Skeletal muscle satellite cell (primary cell): ENCODE data around the gene TOP3B.
A peak's percentile ranks its signal among the peaks of the same experiment; 100 is the strongest.
"Not testable (repeated sequence)": the region's sequence is repeated elsewhere in the genome, so short reads cannot be mapped to it uniquely, and the experiment has no call there.

Source experiments
- H3K27me3 ChIP-seq: 2 replicates; pipeline ENCODE4 v1.7.0; 2013; ENCODE audit warnings: low read length; ENCODE audit not compliant: control insufficient read depth, insufficient read depth
- H3K36me3 ChIP-seq: 2 replicates; pipeline ENCODE4 v1.7.0; 2013; ENCODE audit warnings: mild to moderate bottlenecking, control low read depth, low read length; ENCODE audit not compliant: insufficient read depth
- H3K4me1 ChIP-seq: 2 replicates; pipeline ENCODE4 v1.7.0; 2013; ENCODE audit warnings: low read length; ENCODE audit not compliant: control insufficient read depth, insufficient read depth
- H3K4me2 ChIP-seq: 2 replicates; pipeline ENCODE4 v1.7.0; 2013; ENCODE audit warnings: mild to moderate bottlenecking, low read length
- H3K4me3 ChIP-seq: 2 replicates; pipeline ENCODE4 v1.7.0; 2013; ENCODE audit warnings: low read length
- H3K9ac ChIP-seq: 2 replicates; pipeline ENCODE4 v1.7.0; 2013; ENCODE audit warnings: mild to moderate bottlenecking, low read depth, low read length, moderate library complexity
- H3K9me3 ChIP-seq: replicated peaks from 2 replicates; pipeline ENCODE4 v1.7.0; 2013; ENCODE audit warnings: mild to moderate bottlenecking, control low read depth, low read length

Gene TOP3B

DNA sequence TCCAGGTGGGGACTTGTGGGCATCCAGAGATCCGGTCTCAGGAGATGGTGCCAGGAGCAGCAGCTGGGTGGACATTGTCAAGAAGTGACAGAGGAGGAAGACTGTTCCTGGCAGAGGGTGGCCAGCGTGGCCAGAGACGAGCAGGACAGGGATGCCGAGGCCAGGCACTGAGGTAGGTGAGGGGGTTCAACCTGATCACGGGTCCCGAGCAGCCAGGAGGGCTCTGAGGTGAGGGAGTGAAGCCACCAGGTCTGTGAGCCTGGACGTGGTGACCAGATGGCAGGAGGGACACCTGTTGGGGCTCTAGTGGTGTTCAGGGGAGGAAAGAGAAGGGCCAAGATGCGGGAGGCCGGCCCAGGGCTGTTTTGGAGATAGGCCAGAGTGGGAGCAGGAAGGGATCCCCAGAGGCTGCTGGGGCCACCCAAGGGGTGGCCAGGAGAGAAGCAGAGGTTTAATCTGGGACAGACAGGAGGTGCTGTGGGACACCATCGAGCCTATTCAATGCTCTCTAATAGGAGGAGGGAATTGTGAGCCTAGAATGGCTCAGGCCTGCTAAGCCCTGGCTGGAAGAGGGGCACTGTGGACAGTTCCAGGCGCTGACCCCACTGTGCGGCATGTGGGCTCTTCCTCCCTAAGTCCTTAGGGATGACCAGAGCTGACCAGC lies 36.2 kb downstream of the TOP3B start:
- Histone ChIP-seq H3K36me3 (peaks cover 24% of the 10 kb centered on the region), H3K9ac (peak overlapping the region; percentile 59), H3K4me2 (no peak overlapping the region), H3K27me3 (no peaks in the 10 kb centered on the region), H3K4me1 (peaks cover 70% of the 10 kb centered on the region), H3K4me3 (no peak overlapping the region), H3K9me3 (no peaks in the 10 kb centered on the region)

DNA sequence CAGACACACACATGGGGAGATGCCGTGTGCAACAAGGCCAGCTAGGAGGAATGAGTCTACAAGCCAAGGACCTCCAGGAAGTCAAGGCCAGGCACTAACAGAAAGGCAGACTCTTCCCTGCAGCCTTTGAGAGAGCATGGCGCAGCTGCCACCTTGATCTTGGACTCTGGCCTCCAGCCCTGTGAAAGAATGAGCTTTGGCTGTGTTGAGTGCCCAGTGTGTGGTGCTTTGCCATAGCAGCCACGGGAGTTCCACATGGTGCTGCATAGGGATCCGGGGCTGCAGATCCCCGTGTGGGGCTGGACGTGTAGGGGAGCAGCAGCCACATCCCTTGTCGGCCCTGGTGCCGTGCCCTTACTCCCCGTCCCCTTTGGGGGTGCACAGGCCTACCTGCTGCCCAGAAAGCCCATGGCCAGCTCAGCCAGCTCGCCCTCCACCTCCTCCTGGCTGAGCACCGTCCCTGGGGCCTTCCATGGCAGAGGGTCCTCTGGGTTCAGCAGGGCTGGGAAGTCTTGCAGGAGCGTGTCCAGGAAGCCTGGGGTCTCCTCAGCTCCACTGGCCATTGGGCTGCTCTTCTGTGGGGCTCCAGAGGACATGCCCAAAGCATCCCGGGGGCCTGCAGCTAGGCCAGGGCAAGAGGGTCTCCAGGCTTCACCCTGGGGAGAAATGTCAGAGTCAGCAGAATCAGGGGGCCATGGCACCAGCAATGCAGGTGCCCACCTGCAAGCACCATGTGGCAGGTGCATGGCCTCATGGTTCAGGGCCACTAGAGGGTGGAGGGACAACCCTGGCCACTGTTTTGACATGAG lies 36.9 kb downstream of the TOP3B start:
- H3K4me2 ChIP-seq: no peak overlapping the region
- peaks cover 28% of the 10 kb centered on the region for H3K36me3 ChIP-seq
- H3K9ac ChIP-seq: no peak overlapping the region
- H3K9me3 ChIP-seq: no peaks in the 10 kb centered on the region
- peaks cover 77% of the 10 kb centered on the region for H3K4me1 ChIP-seq
- H3K4me3 ChIP-seq: no peak overlapping the region
- H3K27me3 ChIP-seq: no peaks in the 10 kb centered on the region

DNA sequence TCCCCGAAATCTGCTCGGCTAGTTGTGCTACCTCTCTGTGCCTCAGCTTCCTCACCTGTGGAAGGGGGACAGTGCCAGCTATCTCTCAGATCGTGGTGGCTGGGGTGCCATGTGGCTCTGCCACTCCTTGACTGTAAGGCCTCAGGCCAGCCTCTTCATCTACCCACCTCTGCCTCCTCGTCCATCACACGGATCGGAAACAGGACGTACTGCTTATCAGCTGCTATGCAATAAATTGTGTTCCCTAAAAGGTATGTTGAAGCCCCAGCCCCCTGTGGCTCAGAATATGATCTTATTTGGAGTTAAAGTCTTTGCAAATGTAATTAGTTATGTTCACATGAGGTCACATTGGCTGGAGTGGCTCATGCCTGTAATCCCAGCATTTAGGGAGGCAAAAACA lies 37.7 kb downstream of the TOP3B start:
- Histone ChIP-seq H3K9me3 (no peaks in the 10 kb centered on the region), H3K4me1 (peaks cover 81% of the 10 kb centered on the region), H3K36me3 (peaks cover 28% of the 10 kb centered on the region), H3K4me3 (no peak overlapping the region), H3K27me3 (no peaks in the 10 kb centered on the region), H3K9ac (no peak overlapping the region), H3K4me2 (no peak overlapping the region)

DNA sequence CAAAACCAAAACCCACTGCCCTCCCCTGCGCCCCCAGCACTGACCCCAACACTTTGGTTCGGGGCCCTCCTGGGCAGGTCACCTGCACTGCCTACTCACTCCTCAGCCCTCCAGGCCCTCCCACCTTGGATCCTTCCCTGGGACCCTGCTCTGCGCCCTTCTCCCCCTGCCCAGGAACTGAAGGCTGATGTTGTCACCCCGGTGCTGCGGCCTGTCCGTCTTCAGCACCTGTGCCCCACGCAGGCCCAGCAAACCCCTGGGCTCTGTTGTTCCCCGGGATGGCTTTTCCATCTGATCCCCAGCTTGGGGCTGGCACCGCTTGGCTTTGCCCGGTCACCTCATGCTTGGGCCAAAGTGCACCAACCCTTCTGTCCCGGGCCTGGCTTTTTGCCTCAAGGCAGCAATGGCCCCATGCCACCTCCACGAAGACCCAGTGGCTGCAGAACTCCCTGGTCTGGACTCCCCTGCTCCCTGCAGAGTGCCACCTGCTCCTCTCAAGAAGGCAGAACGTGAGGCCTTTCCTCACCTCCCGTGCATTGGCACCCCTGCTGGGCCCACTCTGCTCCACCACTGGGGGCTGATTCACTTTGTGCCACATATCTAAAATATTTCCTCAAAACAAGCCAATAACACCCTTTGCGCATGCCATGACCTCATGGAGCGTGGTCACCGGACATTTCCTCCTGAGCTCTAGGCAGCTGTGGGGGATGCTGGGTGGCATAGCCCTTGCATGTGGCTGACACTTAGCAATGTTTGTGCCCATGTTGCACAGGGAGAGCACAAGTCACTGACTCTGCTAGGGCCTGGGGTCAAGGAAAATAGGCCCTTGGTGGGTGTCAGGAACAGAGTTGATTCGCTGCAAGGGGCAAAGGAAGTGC lies 38.8 kb downstream of the TOP3B start:
- Histone ChIP-seq H3K9ac (no peak overlapping the region), H3K27me3 (no peaks in the 10 kb centered on the region), H3K4me2 (no peak overlapping the region), H3K4me1 (peaks cover 81% of the 10 kb centered on the region), H3K36me3 (peaks cover 34% of the 10 kb centered on the region), H3K4me3 (no peak overlapping the region), H3K9me3 (no peaks in the 10 kb centered on the region)

DNA sequence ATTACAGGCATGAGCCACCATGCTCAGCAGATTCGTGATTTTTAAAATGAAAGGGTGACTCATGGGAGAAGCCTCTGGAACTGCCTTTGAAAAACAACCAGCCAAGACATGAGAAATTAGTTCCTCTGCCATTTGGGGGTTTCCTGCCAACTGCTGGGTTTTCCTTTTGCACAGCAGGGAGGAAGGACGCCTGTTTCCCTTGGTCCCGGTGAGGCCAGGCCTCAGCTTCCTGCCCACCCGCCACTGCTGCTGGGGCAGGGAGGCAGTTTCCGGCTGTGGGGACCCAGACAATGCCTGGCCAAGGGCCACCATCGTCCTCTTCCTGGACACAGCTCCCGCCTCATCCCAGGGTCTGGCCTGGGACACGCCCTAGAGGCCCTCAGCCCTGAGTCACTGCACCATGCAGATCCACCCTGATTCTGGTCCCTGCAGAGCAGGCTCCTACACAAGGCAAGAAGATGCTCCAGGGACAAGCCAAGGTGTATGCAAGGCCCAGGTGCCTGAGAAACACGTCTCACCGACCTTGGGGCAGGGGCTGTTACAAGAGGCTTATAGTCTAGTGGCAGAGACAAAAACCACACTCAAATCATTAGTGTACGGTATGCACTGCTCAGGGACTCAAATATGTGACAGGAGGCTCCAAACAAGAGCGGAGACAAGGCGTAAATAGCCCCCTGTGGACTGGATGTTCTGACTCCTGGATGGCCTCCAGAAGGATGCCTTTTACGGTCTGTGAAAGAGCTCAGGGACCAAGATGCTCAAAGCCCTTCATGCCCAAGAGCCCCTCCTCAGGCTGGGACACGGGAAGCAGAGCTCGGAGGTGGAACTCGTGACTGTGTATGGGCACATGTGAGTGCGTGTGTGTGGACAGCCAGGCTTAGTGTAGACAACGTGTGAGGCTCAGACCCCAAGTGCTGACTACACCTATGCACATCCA lies 39.9 kb downstream of the TOP3B start:
- no peaks in the 10 kb centered on the region for H3K27me3 ChIP-seq
- peaks cover 80% of the 10 kb centered on the region for H3K4me1 ChIP-seq
- H3K9ac ChIP-seq: peak overlapping the region; percentile 61
- no peaks in the 10 kb centered on the region for H3K9me3 ChIP-seq
- peak overlapping the region; percentile 72 for H3K4me2 ChIP-seq
- peak overlapping the region; percentile 44 for H3K4me3 ChIP-seq
- H3K36me3 ChIP-seq: peaks cover 34% of the 10 kb centered on the region

DNA sequence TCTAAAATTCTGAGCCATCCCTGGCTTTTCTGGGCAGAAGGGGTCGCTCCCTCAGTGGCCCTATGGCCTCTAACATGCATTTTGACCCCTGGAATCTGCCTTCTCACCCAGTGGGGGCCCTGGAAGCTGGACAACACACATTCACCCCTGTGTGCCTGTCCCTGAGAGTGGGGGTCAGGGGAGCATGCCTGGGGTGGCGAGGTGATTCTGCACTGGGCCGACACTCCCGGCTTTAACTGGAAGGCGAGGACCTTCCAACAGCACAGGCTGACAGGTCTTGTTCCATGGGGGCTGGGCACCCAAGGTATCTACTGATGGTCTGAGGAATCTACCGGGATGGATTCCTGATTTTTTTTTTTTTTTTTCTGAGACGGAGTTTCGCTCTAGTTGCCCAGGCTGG lies 40.7 kb downstream of the TOP3B start:
- H3K4me1 ChIP-seq: peaks cover 80% of the 10 kb centered on the region
- H3K4me3 ChIP-seq: no peak overlapping the region
- H3K36me3 ChIP-seq: peaks cover 34% of the 10 kb centered on the region

DNA sequence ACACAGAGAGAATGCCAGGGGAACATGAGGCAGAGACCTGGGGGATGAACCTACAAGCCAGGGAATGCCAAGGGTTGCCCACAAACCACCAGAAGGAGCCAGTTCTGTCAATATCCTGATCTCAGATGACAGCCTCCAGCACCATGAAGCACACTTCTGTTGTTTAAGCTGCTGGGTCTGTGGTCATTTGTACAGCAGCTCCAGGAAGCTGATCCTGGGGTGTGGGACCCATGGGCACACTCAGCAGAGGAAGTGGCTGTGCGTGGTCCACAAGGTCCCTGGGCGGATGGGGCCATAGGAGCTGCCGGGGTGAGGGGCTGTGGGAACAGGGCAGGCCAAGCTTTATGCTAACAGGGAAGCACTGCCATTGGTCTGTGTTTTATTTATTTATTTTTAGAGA lies 42.1 kb downstream of the TOP3B start:
- Histone ChIP-seq H3K36me3 (peaks cover 37% of the 10 kb centered on the region), H3K9me3 (no peaks in the 10 kb centered on the region), H3K4me3 (no peak overlapping the region), H3K9ac (peak overlapping the region; percentile 33), H3K4me1 (peaks cover 81% of the 10 kb centered on the region), H3K4me2 (no peak overlapping the region), H3K27me3 (no peaks in the 10 kb centered on the region)

More for the DNA sequence above, 40.7 kb downstream of the TOP3B start:
- H3K9me3 ChIP-seq: no peaks in the 10 kb centered on the region
- no peaks in the 10 kb centered on the region for H3K27me3 ChIP-seq
- H3K4me2 ChIP-seq: peak overlapping the region; percentile 22
- peak overlapping the region; percentile 23 for H3K9ac ChIP-seq

DNA sequence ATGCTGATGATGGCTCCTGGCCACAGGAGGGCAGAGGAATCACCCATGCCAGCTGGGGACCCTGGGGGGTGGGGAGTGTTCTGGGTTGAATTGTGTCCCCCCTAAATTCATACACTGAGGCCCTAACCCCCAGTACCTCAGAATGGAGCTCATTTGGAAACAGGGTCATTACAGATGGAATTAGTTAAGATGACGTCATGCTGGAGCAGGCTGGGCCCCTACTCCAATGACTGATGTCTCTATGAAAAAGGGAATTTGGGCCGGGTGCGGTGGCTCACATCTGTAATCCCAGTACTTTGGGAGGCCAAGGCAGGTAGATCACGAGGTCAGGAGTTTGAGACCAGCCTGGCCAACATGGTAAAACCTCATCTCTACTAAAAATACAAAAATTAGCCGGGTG lies 42.7 kb downstream of the TOP3B start:
- peaks cover 81% of the 10 kb centered on the region for H3K4me1 ChIP-seq

DNA sequence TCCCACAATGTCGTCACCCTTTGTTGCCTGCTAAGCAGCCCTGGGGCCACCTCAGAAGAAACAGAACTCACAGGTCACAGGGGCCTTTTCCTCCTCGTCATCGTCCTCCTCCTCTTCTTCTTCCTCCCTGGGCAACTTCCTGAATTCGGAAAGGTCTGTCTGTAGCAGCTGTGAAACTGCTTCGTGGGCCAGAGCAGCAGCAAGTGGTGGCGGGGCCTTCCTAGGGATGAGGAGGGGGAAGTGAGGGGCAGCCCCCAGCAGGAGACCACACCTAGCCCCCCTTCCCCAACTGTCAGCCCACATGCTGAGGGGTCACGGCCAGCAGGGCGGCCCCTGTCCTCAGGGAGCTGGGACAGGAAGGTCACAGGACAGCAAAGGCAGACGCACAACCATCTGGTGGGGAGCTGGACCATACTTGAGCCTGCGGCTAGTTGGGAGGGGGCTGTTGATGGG lies 43.1 kb downstream of the TOP3B start:
- Histone ChIP-seq H3K36me3 (peaks cover 33% of the 10 kb centered on the region), H3K4me1 (peaks cover 80% of the 10 kb centered on the region)

More for the DNA sequence above, 42.7 kb downstream of the TOP3B start:
- H3K9me3 ChIP-seq, H3K27me3 ChIP-seq, H3K4me2 ChIP-seq, H3K4me3 ChIP-seq: not testable (repeated sequence)
- peaks cover 36% of the 10 kb centered on the region for H3K36me3 ChIP-seq
- peak overlapping the region; percentile 93 for H3K9ac ChIP-seq

DNA sequence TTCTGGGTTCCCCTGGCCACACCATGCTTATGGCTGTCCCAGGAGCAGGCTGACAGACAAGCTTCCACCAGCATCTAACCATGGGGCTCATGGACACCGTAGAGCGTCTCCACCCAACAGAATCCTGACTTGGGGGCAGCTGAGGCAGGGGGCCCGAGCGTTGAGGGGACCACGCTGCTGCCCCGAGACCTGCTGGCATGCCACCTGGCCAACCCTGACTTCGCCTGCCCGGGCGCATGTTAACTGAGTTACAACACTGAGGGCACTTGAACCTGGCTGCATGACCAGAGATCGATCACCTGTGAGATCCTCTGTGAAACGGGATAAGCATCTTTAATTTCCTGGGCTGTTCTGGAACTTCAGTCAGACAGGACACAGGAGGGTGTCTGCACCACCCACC lies 43.7 kb downstream of the TOP3B start:
- Histone ChIP-seq H3K9ac (peak overlapping the region; percentile 93), H3K36me3 (peaks cover 33% of the 10 kb centered on the region), H3K4me1 (peaks cover 75% of the 10 kb centered on the region)

More for the DNA sequence above, 43.1 kb downstream of the TOP3B start:
- no peaks in the 10 kb centered on the region for H3K9me3 ChIP-seq
- no peak overlapping the region for H3K4me3 ChIP-seq
- peak overlapping the region; percentile 93 for H3K9ac ChIP-seq
- no peaks in the 10 kb centered on the region for H3K27me3 ChIP-seq
- no peak overlapping the region for H3K4me2 ChIP-seq

More for the DNA sequence above, 43.7 kb downstream of the TOP3B start:
- no peak overlapping the region for H3K4me3 ChIP-seq
- no peaks in the 10 kb centered on the region for H3K9me3 ChIP-seq
- H3K4me2 ChIP-seq: peak overlapping the region; percentile 90
- no peaks in the 10 kb centered on the region for H3K27me3 ChIP-seq
